OCI-LY1 (cell line): ENCODE data around the gene FAM13C.

Source experiments
- H2AFZ ChIP-seq: fragments of 200-600 bp; sonication (generic), shearing (Covaris generic); 2 replicates; pipeline ENCODE4 v1.6.0; 2014; ENCODE audit warnings: antibody characterized with exemption, mild to moderate bottlenecking, low read length
- H3F3A ChIP-seq: fragments of 200-600 bp; sonication (generic), shearing (Covaris generic); 2 replicates; pipeline ENCODE4 v1.6.0; 2014; ENCODE audit warnings: mild to moderate bottlenecking, antibody characterized with exemption, low read length, moderate library complexity; ENCODE audit not compliant: insufficient read depth
- H3K27ac ChIP-seq: fragments of 200-600 bp; sonication (generic); 2 replicates; pipeline ENCODE4 v1.5.1; 2014; ENCODE audit warnings: low read length, mixed run types, mild to moderate bottlenecking, low read depth; ENCODE audit not compliant: poor library complexity, severe bottlenecking
- H3K27me3 ChIP-seq: fragments of 200-600 bp; sonication (generic); 2 replicates; pipeline ENCODE4 v1.6.0; 2014; ENCODE audit warnings: antibody characterized with exemption, mild to moderate bottlenecking, low read length, moderate library complexity; ENCODE audit not compliant: insufficient read depth
- H3K36me3 ChIP-seq: fragments of 200-600 bp; sonication (generic); 2 replicates; pipeline ENCODE4 v1.6.1; 2014; ENCODE audit warnings: mild to moderate bottlenecking, antibody characterized with exemption, low read length, moderate library complexity, mixed read lengths; ENCODE audit not compliant: insufficient read depth
- H3K4me1 ChIP-seq: fragments of 200-600 bp; sonication (generic); 2 replicates; pipeline ENCODE4 v1.5.1; 2014; ENCODE audit warnings: mild to moderate bottlenecking, low read length, moderate library complexity; ENCODE audit not compliant: insufficient read depth, severe bottlenecking
- H3K4me2 ChIP-seq: fragments of 200-600 bp; sonication (generic), shearing (Covaris generic); 2 replicates; pipeline ENCODE4 v1.6.1; 2014; ENCODE audit warnings: low read length
- H3K4me3 ChIP-seq: fragments of 200-600 bp; sonication (generic); 2 replicates; pipeline ENCODE4 v1.5.1; 2014; ENCODE audit warnings: low read length, low read depth, mild to moderate bottlenecking, mixed read lengths; ENCODE audit not compliant: poor library complexity, severe bottlenecking
- H3K79me2 ChIP-seq: fragments of 200-600 bp; shearing (Covaris generic); 2 replicates; pipeline ENCODE4 v1.6.1; 2016; ENCODE audit warnings: mixed run types, low read length, mixed read lengths; ENCODE audit not compliant: insufficient read depth
- H3K9ac ChIP-seq: fragments of 200-600 bp; sonication (generic), shearing (Covaris generic); 2 replicates; pipeline ENCODE4 v1.6.1; 2014; ENCODE audit warnings: mild to moderate bottlenecking, low read length, mixed read lengths
- H3K9me2 ChIP-seq: fragments of 200-600 bp; sonication (generic), shearing (Covaris generic); 2 replicates; pipeline ENCODE4 v1.6.1; 2014; ENCODE audit warnings: low read depth, mild to moderate bottlenecking, low read length, mixed read lengths
- H3K9me3 ChIP-seq: fragments of 200-600 bp; shearing (Covaris generic); 2 replicates; pipeline ENCODE4 v1.6.1; 2014; ENCODE audit warnings: low read length, mixed read lengths
- H4K20me1 ChIP-seq: fragments of 200-600 bp; sonication (generic), shearing (Covaris generic); 2 replicates; pipeline ENCODE4 v1.6.0; 2016; ENCODE audit warnings: mild to moderate bottlenecking, low read length; ENCODE audit not compliant: insufficient read depth
- CTCF ChIP-seq: fragments of 200-600 bp; sonication (generic), shearing (Covaris generic); IDR thresholded peaks from 2 replicates; pipeline ENCODE4 v1.5.1; 2017; ENCODE audit warnings: mild to moderate bottlenecking, antibody characterized with exemption, low read length, moderate library complexity, mixed read lengths
- EZH2 ChIP-seq: fragments of 200-600 bp; sonication (generic), shearing (Covaris generic); IDR thresholded peaks from 2 replicates; pipeline ENCODE4 v1.8.0; 2017; ENCODE audit warnings: borderline replicate concordance, mixed run types, mild to moderate bottlenecking, antibody characterized with exemption, low read length, moderate library complexity, mixed read lengths

FAM13C gene

GRCh38 chr10:59319854-59320253 is 42.5 kb downstream of the FAM13C start:
- no peaks in the 10 kb centered on the region for H3F3A ChIP-seq
- H3K9me2 ChIP-seq: no peaks in the 10 kb centered on the region
- H4K20me1 ChIP-seq: no peaks in the 10 kb centered on the region
- no peak overlapping the region for H2AFZ ChIP-seq
- TF ChIP-seq EZH2 (no peak), CTCF (no peak)
- H3K36me3 ChIP-seq: no peaks in the 10 kb centered on the region
- no peak overlapping the region for H3K4me3 ChIP-seq
- no peaks in the 10 kb centered on the region for H3K79me2 ChIP-seq
- no peaks in the 10 kb centered on the region for H3K27me3 ChIP-seq
- no peak overlapping the region for H3K27ac ChIP-seq
- H3K9me3 ChIP-seq: no peaks in the 10 kb centered on the region
- H3K4me2 ChIP-seq: no peak overlapping the region
- H3K9ac ChIP-seq: no peak overlapping the region
- no peaks in the 10 kb centered on the region for H3K4me1 ChIP-seq

GRCh38 chr10:59317066-59317465 is 45.3 kb downstream of the FAM13C start:
- Histone ChIP-seq H3K27me3 (no peaks in the 10 kb centered on the region), H3K4me2 (no peak overlapping the region), H3K27ac (no peak overlapping the region), H3K9me3 (no peaks in the 10 kb centered on the region), H3K9ac (no peak overlapping the region), H3K4me1 (no peaks in the 10 kb centered on the region), H3K4me3 (no peak overlapping the region), H3K79me2 (no peaks in the 10 kb centered on the region), H3F3A (no peaks in the 10 kb centered on the region), H2AFZ (no peak overlapping the region), H3K36me3 (no peaks in the 10 kb centered on the region), H3K9me2 (no peaks in the 10 kb centered on the region), H4K20me1 (no peaks in the 10 kb centered on the region)
- TF ChIP-seq CTCF (no peak), EZH2 (no peak)

- Histone ChIP-seq H3K9ac (no peak overlapping the region), H3K9me2 (no peaks in the 10 kb centered on the region), H3K4me1 (no peaks in the 10 kb centered on the region), H3K4me3 (no peak overlapping the region), H3K36me3 (no peaks in the 10 kb centered on the region), H4K20me1 (no peaks in the 10 kb centered on the region), H3K4me2 (no peak overlapping the region), H3F3A (no peaks in the 10 kb centered on the region), H3K27ac (no peak overlapping the region), H3K79me2 (no peaks in the 10 kb centered on the region), H3K27me3 (no peaks in the 10 kb centered on the region), H2AFZ (no peak overlapping the region), H3K9me3 (no peaks in the 10 kb centered on the region)
- TF ChIP-seq CTCF (no peak), EZH2 (no peak)
These were observed 46.9 kb downstream of the FAM13C start for GRCh38 chr10:59315465-59315864.
